ENCODE results near the gene POLN. TPM values are rescaled to one million over a fixed set of nuclear protein-coding genes. Genes with fewer than 3 reads are reported as not detected.

Gene POLN
- 0.63 TPM for polyA plus RNA-seq (2013)

DNA sequence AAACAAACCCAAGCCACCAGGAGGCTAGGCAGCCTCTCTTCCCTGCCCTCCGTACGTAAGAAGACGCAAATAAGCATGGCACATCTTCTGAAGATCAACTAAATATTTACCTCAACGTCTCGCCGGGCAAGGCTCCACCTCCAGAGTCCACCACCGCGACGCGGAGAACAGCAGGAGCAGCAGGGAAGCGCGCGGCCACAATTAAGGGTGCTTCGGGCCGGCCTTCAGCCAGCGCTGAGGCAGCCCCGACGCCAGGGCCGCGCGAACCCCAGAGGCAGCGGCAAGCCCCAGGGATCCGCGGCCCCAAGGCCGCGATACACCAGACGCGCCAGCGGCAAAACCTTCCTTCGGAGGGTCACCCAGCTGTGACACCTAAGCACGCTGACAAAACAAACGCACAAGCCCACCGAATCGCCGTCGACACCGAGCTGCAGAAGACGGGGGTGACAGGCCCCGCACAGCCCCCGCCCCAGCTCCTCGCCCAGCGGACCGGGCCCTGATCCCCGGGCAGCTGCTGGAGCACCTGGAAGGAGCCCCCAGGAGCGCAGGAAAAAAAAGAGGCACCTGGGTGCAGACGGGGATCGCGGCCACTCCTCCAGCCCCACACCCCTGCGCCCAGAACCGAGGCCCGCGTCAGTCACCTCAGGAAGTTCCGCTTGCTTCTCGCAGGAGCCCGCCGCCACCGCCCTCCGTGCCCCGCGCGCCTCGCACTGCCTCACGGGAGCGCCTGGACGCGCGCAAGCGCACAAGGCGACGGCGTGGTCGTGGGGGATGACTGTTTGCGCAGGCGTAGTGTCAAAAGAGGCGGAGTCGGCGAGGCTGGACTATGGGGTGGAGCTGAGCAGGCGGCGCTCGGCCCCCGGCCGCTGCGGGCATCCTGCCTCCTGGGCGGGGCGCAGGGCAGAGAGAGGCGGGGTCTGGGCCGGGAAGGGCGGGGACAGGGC, at the start of gene POLN, which contains the start of gene HAUS3:
Gene POLN, minus strand, starts transcription at position 712 of the 944 bp plus-strand sequence. CDS start 12,890 bp downstream, outside the sequence.
Gene HAUS3, minus strand, starts transcription at position 712 of the 944 bp plus-strand sequence. CDS start 1,175 bp downstream, outside the sequence.
- H3K27ac ChIP-seq (ENCODE audit: insufficient read depth in 1 of 2, low read depth in 1 of 2, low read length in 2 of 2, poor library complexity in 1 of 2, severe bottlenecking in 2 of 2) = peak within 1 kb of the TSS; percentile 49 to 86
- 0% methylated on average over 73 of the region's 88 CpGs for WGBS (ENCODE audit: insufficient coverage)

DNA sequence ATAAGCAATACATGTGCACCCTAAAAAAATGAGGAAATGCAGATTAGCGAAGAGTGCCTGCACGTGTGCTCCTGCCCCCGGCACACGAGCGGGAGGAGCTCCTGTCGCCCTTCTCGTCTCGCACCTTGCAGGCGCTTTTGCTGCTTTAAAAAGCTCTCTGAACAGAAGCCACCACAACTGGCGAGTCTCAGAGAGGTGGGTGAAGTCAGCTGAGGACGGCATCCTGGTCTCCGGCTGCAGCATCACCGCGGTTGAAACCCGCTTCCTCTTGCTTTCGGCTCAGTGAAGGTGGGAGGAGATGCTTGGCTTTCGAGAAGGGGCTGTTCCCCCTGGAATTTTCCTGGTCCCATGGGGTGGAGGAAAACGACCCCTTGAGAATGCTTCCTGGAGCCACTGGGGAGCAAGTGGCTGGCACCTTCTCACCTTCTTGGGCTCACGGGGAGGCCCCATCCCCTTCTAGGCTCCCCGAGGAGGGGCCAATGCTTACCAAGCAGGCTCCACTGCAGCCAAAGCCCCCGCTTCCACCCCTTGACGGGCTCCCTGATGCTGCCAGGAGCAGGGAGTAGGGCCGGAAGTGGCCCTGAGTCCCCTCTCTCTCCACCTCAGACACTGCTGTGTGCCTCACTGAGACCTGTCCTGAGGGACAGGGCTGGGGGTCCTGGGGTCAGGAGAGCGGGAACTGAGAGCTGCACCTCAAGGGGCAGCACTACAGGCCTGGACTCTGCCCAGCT, 49.2 kb upstream of the POLN start:
- Histone ChIP-seq H3K4me1 (ENCODE audit: control extremely low read depth in 1 of 4, control insufficient read depth in 4 of 4, insufficient read depth in 4 of 4, low read length in 3 of 4) (peaks cover 0 to 34% (median 31%) of the 10 kb centered on the region in 4 experiments), H3K9me3 (ENCODE audit: control extremely low read depth in 1 of 5, control insufficient read depth in 4 of 5, insufficient read depth in 2 of 5, low read depth in 1 of 5, low read length in 4 of 5) (no peaks in the 10 kb centered on the region), H3K36me3 (ENCODE audit: control insufficient read depth in 4 of 4, insufficient read depth in 4 of 4, low read length in 3 of 4) (no peaks in the 10 kb centered on the region), H3K27me3 (replicated peaks in 2 of 5; ENCODE audit: control insufficient read depth in 4 of 5, insufficient read depth in 5 of 5, low read length in 4 of 5) (no peaks in the 10 kb centered on the region), H3K4me3 (ENCODE audit: control insufficient read depth in 1 of 7, extremely low read depth in 1 of 7, insufficient read depth in 4 of 7, low read depth in 2 of 7, low read length in 6 of 7) (peak overlapping the region in 4 of 7 experiments; percentile 13 to 37 (median 30)), H3K27ac (ENCODE audit: insufficient read depth in 1 of 2, low read depth in 1 of 2, low read length in 2 of 2, poor library complexity in 1 of 2, severe bottlenecking in 2 of 2) (peak overlapping the region in 1 of 2 experiments; percentile 6)
- POLR2A ChIA-PET = interaction anchor here (0.5 to 2.8 kb wide), 7 partner anchors 9 to 329 kb away, joined by 3 to 29 read pairs (median 4); partner anchors contain the start of gene MXD4
- 7% methylated on average over 22 of the region's 24 CpGs for WGBS (ENCODE audit: insufficient coverage)
- peak; percentile 73 to 96 (median 94) for DNase-seq
- CTCF ChIA-PET = interaction anchor here (1.0 to 3.5 kb wide), 3 partner anchors 10 to 64 kb away, joined by 4 to 28 read pairs (median 5); no protein-coding TSS in a partner anchor

More for the DNA sequence above, at the start of gene POLN, which contains the start of gene HAUS3:
- CTCF ChIA-PET = interaction anchor here (0.8 to 1.5 kb wide), 4 partner anchors 9 to 172 kb away, joined by 3 to 4 read pairs (median 4); no protein-coding TSS in a partner anchor
- Histone ChIP-seq H3K9me3 (ENCODE audit: control extremely low read depth in 1 of 5, control insufficient read depth in 4 of 5, insufficient read depth in 2 of 5, low read depth in 1 of 5, low read length in 4 of 5) (no peaks in the 10 kb centered on the region), H3K36me3 (ENCODE audit: control insufficient read depth in 4 of 4, insufficient read depth in 4 of 4, low read length in 3 of 4) (peaks cover 2 to 7% (median 3%) of the 10 kb centered on the region in 4 experiments), H3K4me1 (ENCODE audit: control extremely low read depth in 1 of 4, control insufficient read depth in 4 of 4, insufficient read depth in 4 of 4, low read length in 3 of 4) (peaks cover 32 to 57% (median 42%) of the 10 kb centered on the region in 4 experiments), H3K27me3 (replicated peaks in 2 of 5; ENCODE audit: control insufficient read depth in 4 of 5, insufficient read depth in 5 of 5, low read length in 4 of 5) (no peaks in the 10 kb centered on the region), H3K4me3 (ENCODE audit: control insufficient read depth in 1 of 7, extremely low read depth in 1 of 7, insufficient read depth in 4 of 7, low read depth in 2 of 7, low read length in 6 of 7) (peak within 1 kb of the TSS; percentile 86 to 98 (median 90))
- POLR2A ChIA-PET = interaction anchor here (1.1 to 1.3 kb wide), 3 partner anchors 9 to 113 kb away, joined by 3 to 4 read pairs (median 3); partner anchors contain the start of gene MXD4
- DNase-seq = peak; percentile 96 to 98 (median 97)

DNA sequence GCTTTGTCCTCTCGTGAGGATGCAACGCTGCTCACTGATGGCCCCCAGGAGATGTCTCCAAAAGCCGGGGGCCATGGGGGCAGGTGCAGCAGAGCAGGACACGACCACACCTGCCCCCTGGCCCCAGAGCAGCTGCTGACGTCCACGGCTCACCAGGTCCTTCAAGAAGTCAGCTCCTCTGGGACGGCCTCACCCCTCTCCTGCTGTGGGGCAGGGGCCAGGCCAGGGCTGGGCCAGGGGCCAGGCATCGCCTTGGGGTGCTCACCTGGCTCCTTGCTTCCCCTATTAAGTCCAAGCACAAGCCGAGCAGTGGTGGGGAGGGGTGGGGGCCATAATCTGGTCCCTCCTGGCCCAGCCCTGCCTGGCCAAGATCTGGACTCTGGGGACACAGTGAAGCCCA, 48.6 kb upstream of the POLN start:
- 88% methylated on average over 7 of the region's 9 CpGs for WGBS (ENCODE audit: insufficient coverage)
- Histone ChIP-seq H3K27ac (ENCODE audit: insufficient read depth in 1 of 2, low read depth in 1 of 2, low read length in 2 of 2, poor library complexity in 1 of 2, severe bottlenecking in 2 of 2) (peak overlapping the region in 1 of 2 experiments; percentile 6), H3K4me3 (ENCODE audit: control insufficient read depth in 1 of 7, extremely low read depth in 1 of 7, insufficient read depth in 4 of 7, low read depth in 2 of 7, low read length in 6 of 7) (peak overlapping the region in 3 of 7 experiments; percentile 13 to 37 (median 24))

DNA sequence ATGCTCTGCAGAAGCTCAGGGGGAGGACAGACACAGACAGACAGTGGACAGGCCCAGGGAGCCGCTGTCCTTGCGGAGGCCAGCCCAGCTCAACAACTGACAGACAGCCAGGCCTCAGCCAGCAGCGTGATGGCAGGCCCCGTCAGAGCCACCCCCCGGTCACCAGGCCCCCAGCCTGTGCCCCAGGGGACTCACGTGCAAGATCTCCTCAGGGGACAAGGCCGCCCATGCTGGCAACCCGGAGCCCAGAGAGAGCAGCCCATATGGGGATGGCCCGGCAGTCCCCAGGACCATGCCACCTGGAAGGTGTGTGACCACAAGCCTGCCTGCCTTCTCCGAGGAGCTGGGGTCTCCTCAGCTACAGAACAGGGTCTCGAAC, 48.0 kb upstream of the POLN start:
- H3K4me1 ChIP-seq (ENCODE audit: control extremely low read depth in 1 of 4, control insufficient read depth in 4 of 4, insufficient read depth in 4 of 4, low read length in 3 of 4) = peaks cover 0 to 39% (median 33%) of the 10 kb centered on the region in 4 experiments
- no peak overlapping the region for H3K4me3 ChIP-seq (ENCODE audit: control insufficient read depth in 1 of 7, extremely low read depth in 1 of 7, insufficient read depth in 4 of 7, low read depth in 2 of 7, low read length in 6 of 7)
- POLR2A ChIA-PET = interaction anchor here (1.7 to 2.8 kb wide), 2 partner anchors 8 to 10 kb away, joined by 8 to 29 read pairs; no protein-coding TSS in a partner anchor

More for the DNA sequence above, 48.6 kb upstream of the POLN start:
- peaks cover 0 to 36% (median 33%) of the 10 kb centered on the region in 4 experiments for H3K4me1 ChIP-seq (ENCODE audit: control extremely low read depth in 1 of 4, control insufficient read depth in 4 of 4, insufficient read depth in 4 of 4, low read length in 3 of 4)
- CTCF ChIA-PET = interaction anchor here (1.0 to 3.5 kb wide), 3 partner anchors 10 to 64 kb away, joined by 4 to 28 read pairs (median 5); no protein-coding TSS in a partner anchor
- no peak for DNase-seq
- no peaks in the 10 kb centered on the region for H3K36me3 ChIP-seq (ENCODE audit: control insufficient read depth in 4 of 4, insufficient read depth in 4 of 4, low read length in 3 of 4)
- POLR2A ChIA-PET = interaction anchor here (0.9 to 2.8 kb wide), 4 partner anchors 8 to 28 kb away, joined by 4 to 29 read pairs (median 8); partner anchors contain the start of gene MXD4
- no peaks in the 10 kb centered on the region for H3K9me3 ChIP-seq (ENCODE audit: control extremely low read depth in 1 of 5, control insufficient read depth in 4 of 5, insufficient read depth in 2 of 5, low read depth in 1 of 5, low read length in 4 of 5)
- H3K27me3 ChIP-seq (replicated peaks in 2 of 5; ENCODE audit: control insufficient read depth in 4 of 5, insufficient read depth in 5 of 5, low read length in 4 of 5) = no peaks in the 10 kb centered on the region

DNA sequence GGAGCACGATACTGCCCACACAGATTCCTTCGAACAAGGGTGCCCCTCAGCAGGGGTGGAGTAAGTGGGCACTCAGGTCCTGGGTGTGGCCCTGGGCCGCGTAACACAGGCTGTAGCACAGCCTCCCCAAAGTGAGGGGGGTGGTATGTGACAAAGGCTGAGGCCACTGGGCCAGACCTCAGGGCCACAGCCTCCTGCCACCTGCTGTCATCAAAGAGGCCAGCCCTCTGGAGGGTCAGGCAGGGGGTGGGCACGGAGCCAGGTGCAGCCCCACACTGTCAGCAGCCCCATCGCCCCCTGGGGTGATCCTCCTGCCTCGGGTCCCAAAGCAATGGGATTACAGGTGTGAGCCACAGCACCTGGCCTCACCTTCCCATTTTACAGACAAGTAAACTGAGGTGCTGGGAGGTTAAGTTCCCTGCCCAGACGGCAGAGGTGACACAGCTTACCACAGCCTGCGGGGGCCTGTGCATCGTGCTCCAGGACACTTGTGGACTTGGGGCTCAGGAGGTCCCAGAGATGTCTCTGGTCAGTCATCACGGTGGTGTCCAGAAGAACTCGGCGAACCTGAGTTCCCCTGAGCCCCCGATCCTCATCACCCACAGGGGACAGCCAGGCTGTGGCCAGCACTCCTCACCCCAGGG, 47.5 kb upstream of the POLN start:
- H3K36me3 ChIP-seq (ENCODE audit: control insufficient read depth in 4 of 4, insufficient read depth in 4 of 4, low read length in 3 of 4) = no peaks in the 10 kb centered on the region
- peaks cover 0 to 37% (median 33%) of the 10 kb centered on the region in 4 experiments for H3K4me1 ChIP-seq (ENCODE audit: control extremely low read depth in 1 of 4, control insufficient read depth in 4 of 4, insufficient read depth in 4 of 4, low read length in 3 of 4)
- over 99% methylated on average over 14 of the region's 14 CpGs for WGBS (ENCODE audit: insufficient coverage)
- no peak overlapping the region for H3K4me3 ChIP-seq (ENCODE audit: control insufficient read depth in 1 of 7, extremely low read depth in 1 of 7, insufficient read depth in 4 of 7, low read depth in 2 of 7, low read length in 6 of 7)
- ChIA-PET POLR2A (no interaction called here), CTCF (interaction anchor here (3.5 kb wide), 1 partner anchor 9 kb away, joined by 28 read pairs; no protein-coding TSS in a partner anchor)
- H3K27ac ChIP-seq (ENCODE audit: insufficient read depth in 1 of 2, low read depth in 1 of 2, low read length in 2 of 2, poor library complexity in 1 of 2, severe bottlenecking in 2 of 2) = no peak overlapping the region
- H3K27me3 ChIP-seq (replicated peaks in 2 of 5; ENCODE audit: control insufficient read depth in 4 of 5, insufficient read depth in 5 of 5, low read length in 4 of 5) = no peaks in the 10 kb centered on the region
- DNase-seq = no peak
- H3K9me3 ChIP-seq (ENCODE audit: control extremely low read depth in 1 of 5, control insufficient read depth in 4 of 5, insufficient read depth in 2 of 5, low read depth in 1 of 5, low read length in 4 of 5) = no peaks in the 10 kb centered on the region

More for the DNA sequence above, 48.0 kb upstream of the POLN start:
- DNase-seq = no peak
- CTCF ChIA-PET = interaction anchor here (1.3 to 3.5 kb wide), 2 partner anchors 9 to 64 kb away, joined by 5 to 28 read pairs; no protein-coding TSS in a partner anchor
- Histone ChIP-seq H3K27me3 (replicated peaks in 2 of 5; ENCODE audit: control insufficient read depth in 4 of 5, insufficient read depth in 5 of 5, low read length in 4 of 5) (no peaks in the 10 kb centered on the region), H3K36me3 (ENCODE audit: control insufficient read depth in 4 of 4, insufficient read depth in 4 of 4, low read length in 3 of 4) (no peaks in the 10 kb centered on the region), H3K27ac (ENCODE audit: insufficient read depth in 1 of 2, low read depth in 1 of 2, low read length in 2 of 2, poor library complexity in 1 of 2, severe bottlenecking in 2 of 2) (no peak overlapping the region), H3K9me3 (ENCODE audit: control extremely low read depth in 1 of 5, control insufficient read depth in 4 of 5, insufficient read depth in 2 of 5, low read depth in 1 of 5, low read length in 4 of 5) (no peaks in the 10 kb centered on the region)
- 93% methylated on average over 8 of the region's 11 CpGs for WGBS (ENCODE audit: insufficient coverage)

DNA sequence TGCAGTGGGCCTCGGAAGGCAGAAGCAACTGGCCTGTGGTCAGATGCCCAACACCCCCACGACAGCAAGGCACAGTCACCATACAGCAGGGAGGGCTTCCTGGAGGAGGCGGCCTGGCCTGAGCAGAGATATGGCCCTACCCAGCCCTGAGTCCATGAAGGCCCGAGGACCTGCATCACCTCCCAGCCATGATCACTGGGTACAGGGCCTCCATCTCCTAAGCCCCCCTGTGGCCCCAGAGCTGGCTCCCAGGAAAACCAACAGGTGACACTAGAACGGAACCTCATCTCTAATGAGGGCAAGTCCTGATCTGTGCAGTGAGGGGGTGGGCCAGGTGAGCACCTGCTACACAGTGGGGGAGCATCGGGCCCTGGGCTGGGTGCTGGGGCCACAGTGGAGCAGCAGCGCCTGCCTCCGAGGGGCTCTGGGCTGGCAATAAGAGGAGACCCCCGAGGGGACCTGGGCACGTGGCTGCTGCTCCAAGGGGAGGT, 46.2 kb upstream of the POLN start:
- Histone ChIP-seq H3K4me1 (ENCODE audit: control extremely low read depth in 1 of 4, control insufficient read depth in 4 of 4, insufficient read depth in 4 of 4, low read length in 3 of 4) (peaks cover 0 to 38% (median 33%) of the 10 kb centered on the region in 4 experiments), H3K4me3 (ENCODE audit: control insufficient read depth in 1 of 7, extremely low read depth in 1 of 7, insufficient read depth in 4 of 7, low read depth in 2 of 7, low read length in 6 of 7) (no peak overlapping the region), H3K27ac (ENCODE audit: insufficient read depth in 1 of 2, low read depth in 1 of 2, low read length in 2 of 2, poor library complexity in 1 of 2, severe bottlenecking in 2 of 2) (no peak overlapping the region), H3K36me3 (ENCODE audit: control insufficient read depth in 4 of 4, insufficient read depth in 4 of 4, low read length in 3 of 4) (no peaks in the 10 kb centered on the region), H3K27me3 (replicated peaks in 2 of 5; ENCODE audit: control insufficient read depth in 4 of 5, insufficient read depth in 5 of 5, low read length in 4 of 5) (no peaks in the 10 kb centered on the region), H3K9me3 (ENCODE audit: control extremely low read depth in 1 of 5, control insufficient read depth in 4 of 5, insufficient read depth in 2 of 5, low read depth in 1 of 5, low read length in 4 of 5) (no peaks in the 10 kb centered on the region)
- ChIA-PET POLR2A (no interaction called here), CTCF (no interaction called here)
- DNase-seq = no peak
- WGBS (ENCODE audit: insufficient coverage) = 96% methylated on average over 10 of the region's 10 CpGs

Data from common myeloid progenitor, CD34-positive (primary cell).